H1 (cell line): Measurements from ENCODE around the gene MBNL2. TPM values are rescaled to one million over a fixed set of nuclear protein-coding genes. Genes with fewer than 3 reads are reported as not detected.

Experiments
- CTCF ChIA-PET: fragments of 300-600 bp; sonication (Branson Sonifier 250); formaldehyde crosslinking; loops from one replicate; lab custom pipeline; 2021; ENCODE audit not compliant: partially characterized antibody; lab: Charles Lee
- POLR2A ChIA-PET: fragments of 300-600 bp; sonication (Branson Sonifier 250); formaldehyde crosslinking; loops from one replicate; lab custom pipeline; 2021; ENCODE audit warnings: inconsistent platforms; ENCODE audit not compliant: partially characterized antibody; lab: Charles Lee
- DNase-seq, 2 experiments: peaks; one replicate each; pipeline versions ENCODE4 v3.0.0 to v3.0.0-alpha.2; 2010 to 2022; ENCODE audit warnings: low spot score in 2 of 2, low read depth in 1 of 2, mixed read lengths in 1 of 2
- FAIRE-seq: peaks from 2 replicates; lab custom pipeline; 2011; peaks lifted over from hg19 to GRCh38; lab: Jason Lieb, UNC
- H2AFZ ChIP-seq: 2 replicates; pipeline ENCODE4 v1.8.1; 2012; ENCODE audit warnings: low read length, inconsistent platforms
- H2AK5ac ChIP-seq: 2 replicates; pipeline ENCODE4 v1.6.1; 2013; ENCODE audit warnings: low read depth, low read length
- H2BK120ac ChIP-seq: replicated peaks from 2 replicates; pipeline ENCODE3; 2013; ENCODE audit warnings: low read depth, low read length, inconsistent platforms
- H2BK12ac ChIP-seq: 2 replicates; pipeline ENCODE4 v1.6.1; 2013; ENCODE audit warnings: low read depth, low read length
- H2BK15ac ChIP-seq: 2 replicates; pipeline ENCODE4 v1.6.1; 2013; ENCODE audit warnings: low read length
- H2BK20ac ChIP-seq: 2 replicates; pipeline ENCODE4 v1.6.1; 2013; ENCODE audit warnings: low read length
- H2BK5ac ChIP-seq: 2 replicates; pipeline ENCODE4 v1.6.1; 2013; ENCODE audit warnings: low read depth, low read length
- H3K14ac ChIP-seq: 2 replicates; pipeline ENCODE4 v1.6.1; 2013; ENCODE audit warnings: inconsistent platforms; ENCODE audit not compliant: insufficient read length
- H3K18ac ChIP-seq: 2 replicates; pipeline ENCODE4 v1.6.1; 2013; ENCODE audit warnings: low read length; ENCODE audit errors: extremely low read depth
- H3K23ac ChIP-seq: 2 replicates; pipeline ENCODE4 v1.6.1; 2013; ENCODE audit warnings: inconsistent platforms; ENCODE audit not compliant: insufficient read length
- H3K23me2 ChIP-seq: 2 replicates; pipeline ENCODE4 v1.6.1; 2013; ENCODE audit warnings: low read depth, low read length
- H3K27ac ChIP-seq: 2 replicates; pipeline ENCODE4 v1.6.1; 2011; ENCODE audit warnings: low read depth, low read length, inconsistent platforms
- H3K27me3 ChIP-seq, 4 experiments: replicated peaks in 1 of 4; 1 replicate in 1 of 4; 2 replicates in 3 of 4; pipeline versions ENCODE4 v1.6.1 to v1.8.1; 2011 to 2013; ENCODE audit warnings: low read length in 3 of 4, mild to moderate bottlenecking in 3 of 4, inconsistent platforms in 2 of 4, mixed read lengths in 2 of 4, moderate library complexity in 1 of 4; ENCODE audit not compliant: control insufficient read depth in 3 of 4, insufficient read depth in 3 of 4; ENCODE audit errors: extremely low read depth in 1 of 4
- H3K36me3 ChIP-seq, 4 experiments: 2 replicates each; pipeline versions ENCODE4 v1.6.1 to v1.8.1; 2011 to 2013; ENCODE audit warnings: mild to moderate bottlenecking in 4 of 4, low read length in 3 of 4, moderate library complexity in 2 of 4, control low read depth in 1 of 4, inconsistent platforms in 1 of 4; ENCODE audit not compliant: insufficient read depth in 4 of 4, control insufficient read depth in 2 of 4
- H3K4ac ChIP-seq: replicated peaks from 2 replicates; pipeline ENCODE3; 2013; ENCODE audit warnings: low read length, low read depth, mixed read lengths, inconsistent platforms; ENCODE audit not compliant: insufficient read length
- H3K4me1 ChIP-seq, 4 experiments: replicated peaks in 1 of 4; 1 replicate in 1 of 4; 2 replicates in 3 of 4; pipeline versions ENCODE4 v1.6.1 to v1.8.1; 2011 to 2013; ENCODE audit warnings: low read length in 3 of 4, inconsistent platforms in 2 of 4, mixed read lengths in 1 of 4; ENCODE audit not compliant: insufficient read depth in 4 of 4, control insufficient read depth in 3 of 4
- H3K4me2 ChIP-seq, 2 experiments: 2 replicates each; pipeline versions ENCODE4 v1.6.1 to v1.8.1; 2011 to 2013; ENCODE audit warnings: low read depth in 2 of 2, low read length in 2 of 2, control low read depth in 1 of 2, inconsistent platforms in 1 of 2, mild to moderate bottlenecking in 1 of 2; ENCODE audit not compliant: insufficient read depth in 1 of 2
- H3K4me3 ChIP-seq, 4 experiments: fragments of 200-600, 300-600 bp in 1 of 4; sonication (generic), shearing (Covaris generic), sonication (Bioruptor Twin) in 1 of 4; 2 replicates each; pipeline versions ENCODE4 v1.5.1 to v1.8.1; 2011 to 2016; ENCODE audit warnings: low read length in 4 of 4, low read depth in 3 of 4, control low read depth in 2 of 4, inconsistent platforms in 2 of 4, mild to moderate bottlenecking in 2 of 4, mixed read lengths in 1 of 4, moderate library complexity in 1 of 4; ENCODE audit not compliant: insufficient read depth in 2 of 4; ENCODE audit errors: extremely low read depth in 1 of 4
- H3K56ac ChIP-seq: replicated peaks from 2 replicates; pipeline ENCODE3; 2013; ENCODE audit warnings: low read depth, mild to moderate bottlenecking, mixed read lengths, low read length, inconsistent platforms; ENCODE audit not compliant: insufficient read length
- H3K79me1 ChIP-seq: 2 replicates; pipeline ENCODE4 v1.6.1; 2013; ENCODE audit warnings: low read depth, low read length, control low read depth
- H3K79me2 ChIP-seq, 2 experiments: 2 replicates each; pipeline versions ENCODE4 v1.6.1 to v1.8.1; 2012 to 2013; ENCODE audit warnings: low read length in 2 of 2, mild to moderate bottlenecking in 2 of 2, inconsistent platforms in 1 of 2; ENCODE audit not compliant: insufficient read depth in 2 of 2, control insufficient read depth in 1 of 2
- H3K9ac ChIP-seq, 4 experiments: replicated peaks in 1 of 4; 1 replicate in 1 of 4; 2 replicates in 3 of 4; pipeline versions ENCODE4 v1.6.1 to v1.8.1; 2011 to 2013; ENCODE audit warnings: low read depth in 3 of 4, low read length in 3 of 4, control low read depth in 2 of 4, mild to moderate bottlenecking in 2 of 4, moderate library complexity in 2 of 4, inconsistent platforms in 1 of 4; ENCODE audit errors: extremely low read depth in 1 of 4
- H3K9me3 ChIP-seq, 2 experiments: 2 replicates each; pipeline versions ENCODE4 v1.6.1 to v1.8.1; 2012 to 2013; ENCODE audit warnings: mild to moderate bottlenecking in 2 of 2, moderate library complexity in 2 of 2, control low read depth in 1 of 2, inconsistent platforms in 1 of 2, low read depth in 1 of 2, low read length in 1 of 2, mixed read lengths in 1 of 2; ENCODE audit not compliant: insufficient read depth in 2 of 2
- H4K20me1 ChIP-seq, 2 experiments: replicated peaks in 1 of 2; 2 replicates each; pipeline versions ENCODE3 to v1.8.1; 2011 to 2013; ENCODE audit warnings: inconsistent platforms in 2 of 2, low read length in 2 of 2, mild to moderate bottlenecking in 1 of 2; ENCODE audit not compliant: insufficient read depth in 2 of 2, control insufficient read depth in 1 of 2
- H4K5ac ChIP-seq: 2 replicates; pipeline ENCODE4 v1.6.1; 2013; ENCODE audit warnings: low read length, low read depth, mixed read lengths, inconsistent platforms; ENCODE audit not compliant: insufficient read length
- H4K8ac ChIP-seq: 2 replicates; pipeline ENCODE4 v1.8.0; 2013; ENCODE audit warnings: mild to moderate bottlenecking, moderate library complexity, low read length, inconsistent platforms; ENCODE audit not compliant: insufficient read depth; ENCODE audit errors: extremely low read depth
- H4K91ac ChIP-seq: replicated peaks from 2 replicates; pipeline ENCODE3; 2013; ENCODE audit warnings: low read length, mixed read lengths, inconsistent platforms; ENCODE audit not compliant: insufficient read length
- RBBP5 ChIP-seq: IDR thresholded peaks from 2 replicates; pipeline ENCODE4 v1.7.1; 2012; ENCODE audit warnings: low read depth, mild to moderate bottlenecking, inconsistent platforms, low read length, moderate library complexity, borderline replicate concordance
- RNF2 ChIP-seq: fragments of 200-900, 300-1000 bp; sonication (generic); IDR thresholded peaks from 2 replicates; pipeline ENCODE4 v1.7.1; 2016; ENCODE audit warnings: borderline replicate concordance, low read depth, mild to moderate bottlenecking, antibody characterized with exemption, low read length; ENCODE audit not compliant: poor library complexity, severe bottlenecking; ENCODE audit errors: missing control alignments
- SAP30 ChIP-seq: fragments of 300-600 bp; sonication (generic); IDR thresholded peaks from 2 replicates; pipeline ENCODE4 v1.7.1; 2012; ENCODE audit warnings: low read length, moderate library complexity, mild to moderate bottlenecking, inconsistent platforms; ENCODE audit not compliant: insufficient read depth, insufficient replicate concordance
- SIX5 ChIP-seq: IDR thresholded peaks from 2 replicates; pipeline ENCODE4 v1.6.1; 2011; ENCODE audit warnings: mild to moderate bottlenecking, low read depth, low read length
- SUZ12 ChIP-seq: fragments of 200-600 bp; sonication (generic); IDR thresholded peaks from 2 replicates; pipeline ENCODE4 v1.6.1; 2012; ENCODE audit warnings: mild to moderate bottlenecking, inconsistent platforms, low read length, moderate library complexity, mixed read lengths
- WGBS, 2 experiments: shearing (Covaris generic) in 1 of 2; methylation state at CpG; one replicate each; pipeline versions ENCODE4 v1.1.6 to v1.1.7; 2013 to 2015; ENCODE audit warnings: low lambda C conversion rate in 2 of 2, mixed read lengths in 2 of 2, inconsistent platforms in 1 of 2, low coverage in 1 of 2, missing lambda C conversion rate in 1 of 2; ENCODE audit not compliant: insufficient replicate concordance in 2 of 2, insufficient coverage in 1 of 2, insufficient read length in 1 of 2; ENCODE audit errors: extremely low coverage in 1 of 2, missing lambda C conversion rate in 1 of 2; 5-methylcytosine and 5-hydroxymethylcytosine counted together
- polyA plus RNA-seq, 7 experiments: library from polyadenylated mRNA; depleted of rRNA in 3 of 7; stranded (reverse) in 5 of 7; unstranded in 2 of 7; fragments of >200 nt in 5 of 7; fragments of 200-250 nt in 2 of 7; gene quantifications; 1 replicate in 5 of 7; 2 replicates in 1 of 7; 4 replicates in 1 of 7; pipeline versions ENCODE4 v1.2.1 to v1.2.3, GENCODE V29; 2011 to 2013; ENCODE audit warnings: missing spikeins in 2 of 7, mixed read lengths in 2 of 7
- total RNA-seq: library from RNA; stranded (reverse); fragmentation: NEBNext Ultra II Directional; extraction: Animal tissue kit (Norgen Biotek cat#: 25700); gene quantifications from 2 replicates; pipeline ENCODE4 v1.2.1, GENCODE V29; 2021

The MBNL2 gene
- total and polyA plus RNA-seq, 2 of the 8 experiments (the other 6 are each of a cell fraction or from before 2014, with no cell fraction given): 1.0 to 2.6 TPM

DNA sequence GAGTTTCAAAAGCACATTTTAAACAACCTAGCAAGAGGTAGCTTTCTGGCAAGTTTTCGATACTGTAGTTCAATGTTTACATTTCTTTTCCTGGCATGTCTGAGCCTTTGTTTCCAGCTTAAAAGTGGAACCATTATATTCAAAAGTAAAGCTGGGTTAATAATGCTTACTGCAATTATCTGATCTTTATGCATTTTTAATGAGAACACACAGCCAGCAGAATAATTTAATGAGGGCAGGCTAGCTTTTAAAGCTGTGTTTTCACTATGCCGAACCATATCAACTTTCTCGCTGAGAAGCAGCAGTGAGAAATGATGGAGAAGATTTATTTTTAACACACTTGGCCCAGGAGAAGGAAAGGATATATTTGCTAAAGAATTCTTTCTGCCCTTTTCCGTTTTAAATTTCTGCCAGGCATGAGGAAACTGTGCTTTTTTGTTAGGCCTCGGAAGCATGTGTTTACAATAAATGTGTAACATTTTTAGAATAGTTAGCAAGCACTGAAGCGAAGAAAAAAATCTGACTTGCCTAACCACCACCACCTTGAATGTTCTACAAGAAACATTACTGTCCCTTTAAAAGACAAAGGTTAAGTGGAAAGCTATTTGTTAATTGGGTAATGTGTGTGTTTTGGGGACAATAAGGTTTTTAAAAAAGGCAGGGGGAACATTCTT lies 1.0 kb downstream of the MBNL2 start:
- TF ChIP-seq RBBP5 (no peak), SAP30 (no peak), RNF2 (no peak), SIX5 (no peak), SUZ12 (no peak)
- TF ChIP-seq, all 59 proteins: peak for 0
- Histone ChIP-seq H4K91ac (no peak overlapping the region), H3K79me1 (no peaks in the 10 kb centered on the region), H2BK12ac (no peak overlapping the region), H3K4me3 (peak overlapping the region in 2 of 4 experiments; percentile 4 to 65; a peak in 3 of 8 replicates), H4K8ac (no peak overlapping the region), H3K36me3 (no peaks in the 10 kb centered on the region), H3K56ac (no peak overlapping the region), H4K20me1 (peaks cover 10 to 16% of the 10 kb centered on the region in 2 experiments), H2BK5ac (no peak overlapping the region), H2AK5ac (no peak overlapping the region), H3K4ac (no peak overlapping the region), H2AFZ (no peak overlapping the region), H3K14ac (no peak overlapping the region), H3K79me2 (no peaks in the 10 kb centered on the region), H4K5ac (no peak overlapping the region), H3K23me2 (peaks cover 3% of the 10 kb centered on the region; the same call in 1 of the 2 replicates), H3K27me3 (peaks cover 22 to 54% (median 44%) of the 10 kb centered on the region in 4 experiments), H3K4me1 (peaks cover 1 to 18% (median 9%) of the 10 kb centered on the region in 4 experiments; a peak in 6 of 7 replicates), H3K23ac (no peak overlapping the region), H3K27ac (no peak overlapping the region), H3K9ac (no peak overlapping the region), H3K4me2 (peak overlapping the region; percentile 71 to 79), H3K9me3 (no peaks in the 10 kb centered on the region), H2BK20ac (no peak overlapping the region), H3K18ac (no peak overlapping the region), H2BK120ac (no peak overlapping the region), H2BK15ac (no peak overlapping the region)
- no peak for FAIRE-seq
- 65% methylated on average over 6 of the region's 6 CpGs; no CpG with 5 or more reads in 1 of the 2 experiments for WGBS, 2 experiments
- ChIA-PET POLR2A (interaction anchor here (0.6 kb wide), 1 partner anchor 58 kb away, joined by 3 read pairs; no protein-coding TSS in a partner anchor), CTCF (interaction anchor here (0.5 to 5.0 kb wide), 10 partner anchors 9 to 747 kb away, joined by 3 to 25 read pairs (median 6); no protein-coding TSS in a partner anchor)
- DNase-seq: no peak
